ENCODE results near the gene ADAMTS3. TPM values are rescaled to one million over a fixed set of nuclear protein-coding genes. Genes with fewer than 3 reads are reported as not detected.

Gene ADAMTS3
- total RNA-seq, 2 experiments from 2014 or later, result not detected

DNA sequence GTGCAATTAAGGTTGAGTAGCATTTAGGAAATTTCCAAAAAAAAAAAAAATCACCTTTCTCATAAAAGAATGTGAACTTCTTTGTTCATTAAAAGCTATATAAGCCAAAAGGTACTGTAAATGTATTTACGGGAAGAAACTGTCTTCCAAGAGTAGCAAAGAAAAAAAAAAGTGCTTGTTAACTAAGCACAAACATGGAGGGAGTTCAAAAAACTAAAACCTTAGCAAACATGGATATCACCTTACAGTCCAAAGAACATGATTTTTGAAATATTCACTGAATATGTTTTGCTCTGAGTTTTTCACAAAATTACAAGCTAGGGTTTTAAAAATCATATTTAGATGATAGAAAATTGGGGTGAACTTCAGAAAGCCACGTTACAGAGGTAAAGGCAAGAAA lies 217.5 kb downstream of the ADAMTS3 start:
- ChIA-PET CTCF (no interaction called here), POLR2A (no interaction called here)
- Mint-ChIP-seq H3K4me1 (ENCODE audit: low read depth) (no peaks in the 10 kb centered on the region), H3K36me3 (ENCODE audit: low read depth) (no peaks in the 10 kb centered on the region), H3K27ac (no peak overlapping the region), H3K9me3 (ENCODE audit: insufficient read depth) (no peaks in the 10 kb centered on the region), H3K27me3 (ENCODE audit: low read depth) (no peaks in the 10 kb centered on the region), H3K4me3 (no peak overlapping the region)
- DNase-seq (no peak), ATAC-seq (no peak)

DNA sequence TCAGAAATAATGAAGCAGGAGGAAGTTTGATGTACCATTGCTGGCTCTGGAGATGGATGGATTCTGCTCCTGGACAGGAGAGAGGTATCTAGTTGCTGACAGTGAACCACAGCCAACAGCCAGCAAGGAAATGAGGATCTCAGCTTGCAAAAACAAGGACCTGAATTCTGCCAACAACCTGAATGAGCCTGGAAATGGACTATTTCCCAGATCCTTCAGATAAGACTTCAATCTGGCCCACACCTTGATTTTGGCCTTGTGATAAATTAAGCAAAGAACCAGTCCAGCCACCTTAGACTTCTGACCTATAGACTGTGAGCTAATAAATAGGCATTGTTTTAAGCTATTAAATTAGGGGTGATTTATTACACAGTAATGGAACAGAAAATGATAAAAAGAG lies 220.3 kb downstream of the ADAMTS3 start:
- Mint-ChIP-seq H3K9me3 (ENCODE audit: insufficient read depth) (no peaks in the 10 kb centered on the region), H3K4me3 (no peak overlapping the region), H3K4me1 (ENCODE audit: low read depth) (no peaks in the 10 kb centered on the region), H3K36me3 (ENCODE audit: low read depth) (no peaks in the 10 kb centered on the region), H3K27ac (no peak overlapping the region), H3K27me3 (ENCODE audit: low read depth) (no peaks in the 10 kb centered on the region)
- CTCF ChIA-PET, result no interaction called here
- ATAC-seq (no peak), DNase-seq (no peak)
- POLR2A ChIA-PET, result no interaction called here

DNA sequence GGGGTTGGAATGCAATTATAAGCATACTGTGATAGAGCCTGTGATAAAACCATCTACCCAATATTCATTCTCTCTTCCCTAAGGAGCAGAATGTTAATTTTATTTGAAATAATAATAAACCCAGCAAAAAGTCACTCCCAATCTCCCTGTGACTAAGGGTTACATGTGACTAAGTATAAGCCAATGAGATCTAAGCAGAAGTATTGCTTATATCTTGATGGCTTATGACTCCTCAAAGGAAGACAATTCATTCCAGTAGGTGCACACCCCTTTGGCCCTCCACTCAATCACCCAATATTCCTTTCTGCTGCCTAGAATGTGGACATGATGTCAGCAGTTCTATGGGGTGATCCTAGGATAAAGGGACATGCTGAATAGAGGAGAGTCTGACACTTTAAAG lies 224.6 kb downstream of the ADAMTS3 start:
- Mint-ChIP-seq H3K36me3 (ENCODE audit: low read depth) (no peaks in the 10 kb centered on the region), H3K4me1 (ENCODE audit: low read depth) (no peaks in the 10 kb centered on the region), H3K4me3 (no peak overlapping the region), H3K9me3 (ENCODE audit: insufficient read depth) (no peaks in the 10 kb centered on the region), H3K27ac (no peak overlapping the region), H3K27me3 (ENCODE audit: low read depth) (no peaks in the 10 kb centered on the region)
- DNase-seq (no peak), ATAC-seq (no peak)
- ChIA-PET CTCF (no interaction called here), POLR2A (no interaction called here)

DNA sequence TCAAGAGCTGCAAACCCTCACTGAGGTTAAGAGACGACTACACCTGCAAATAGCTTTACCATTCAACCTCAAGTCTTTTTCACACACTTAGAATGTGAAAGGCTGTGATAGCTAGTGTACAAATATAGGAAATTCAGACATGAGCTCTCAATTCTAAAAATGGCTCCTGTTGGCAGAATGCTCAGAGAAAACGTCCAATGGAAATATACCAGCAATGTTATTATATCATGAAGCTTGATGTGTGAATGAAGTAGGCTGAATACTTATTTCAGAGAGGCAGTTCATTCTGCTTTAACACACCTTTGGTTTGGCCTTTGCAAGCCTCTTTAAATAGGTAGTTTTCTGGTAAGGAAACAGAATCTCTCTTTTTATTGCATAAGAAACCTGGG lies 227.6 kb downstream of the ADAMTS3 start:
- Mint-ChIP-seq H3K36me3 (ENCODE audit: low read depth) (no peaks in the 10 kb centered on the region), H3K9me3 (ENCODE audit: insufficient read depth) (no peaks in the 10 kb centered on the region), H3K4me1 (ENCODE audit: low read depth) (no peaks in the 10 kb centered on the region), H3K27ac (no peak overlapping the region), H3K27me3 (ENCODE audit: low read depth) (no peaks in the 10 kb centered on the region), H3K4me3 (no peak overlapping the region)
- DNase-seq (no peak), ATAC-seq (no peak)
- CTCF ChIA-PET, result interaction anchor here (0.7 to 0.9 kb wide), 2 partner anchors 14 to 39 kb away, joined by 3 read pairs; no protein-coding TSS in a partner anchor
- POLR2A ChIA-PET, result no interaction called here

DNA sequence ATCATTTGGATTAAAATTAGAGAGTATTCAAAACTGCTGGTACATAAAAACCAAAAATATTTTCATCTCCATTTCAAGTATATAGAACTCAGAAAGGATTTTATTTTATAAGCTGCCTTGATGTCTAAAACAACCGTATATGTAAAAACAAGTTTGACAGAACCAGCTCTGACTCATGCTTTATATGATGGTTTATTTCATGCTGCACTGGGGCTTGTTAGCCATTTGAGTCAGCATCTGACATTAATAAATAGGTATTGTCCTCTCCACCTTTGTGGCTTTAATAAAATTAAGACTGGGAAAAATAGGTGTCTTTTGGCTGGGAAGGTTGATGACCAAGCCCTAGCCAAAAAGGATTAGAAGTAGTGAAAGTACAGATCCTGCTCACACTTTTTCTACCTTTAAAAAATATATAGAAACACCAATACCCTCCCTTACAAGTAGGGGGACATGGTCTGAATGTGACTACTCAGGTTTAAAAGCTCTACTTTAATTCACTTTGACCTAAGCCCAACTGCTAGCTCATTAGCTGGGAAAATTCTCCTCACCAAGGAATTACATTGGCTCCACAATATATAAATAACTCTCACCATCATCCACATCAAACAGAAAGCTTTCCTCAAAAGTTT lies 228.1 kb downstream of the ADAMTS3 start:
- Mint-ChIP-seq H3K9me3 (ENCODE audit: insufficient read depth) (no peaks in the 10 kb centered on the region), H3K4me1 (ENCODE audit: low read depth) (no peaks in the 10 kb centered on the region), H3K4me3 (no peak overlapping the region), H3K27me3 (ENCODE audit: low read depth) (no peaks in the 10 kb centered on the region), H3K27ac (no peak overlapping the region), H3K36me3 (ENCODE audit: low read depth) (no peaks in the 10 kb centered on the region)
- ChIA-PET CTCF (interaction anchor here (0.7 to 0.9 kb wide), 2 partner anchors 13 to 38 kb away, joined by 3 read pairs; no protein-coding TSS in a partner anchor), POLR2A (no interaction called here)
- ATAC-seq (no peak), DNase-seq (no peak)

DNA sequence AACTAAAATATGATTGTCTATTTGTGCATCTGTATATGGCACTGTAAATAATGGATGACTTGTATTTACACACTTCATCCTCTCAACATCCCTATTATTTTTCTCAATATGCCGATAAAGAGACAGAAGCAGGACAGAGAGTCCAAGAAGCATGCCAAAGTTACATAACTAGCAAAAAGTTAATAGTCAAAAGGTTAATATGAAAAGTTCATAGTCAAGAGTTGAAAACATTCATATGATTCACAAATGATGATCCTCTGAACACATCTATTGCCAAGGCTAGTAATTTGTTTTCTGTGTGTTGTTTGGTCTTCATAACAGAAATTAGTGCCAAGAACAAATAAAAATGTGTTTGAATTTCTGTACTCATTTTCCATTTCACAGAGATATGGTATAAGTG lies 231.0 kb downstream of the ADAMTS3 start:
- H3K9me3 Mint-ChIP-seq (ENCODE audit: insufficient read depth), result no peaks in the 10 kb centered on the region
- H3K4me3 Mint-ChIP-seq, result no peak overlapping the region
- no peak overlapping the region for H3K27ac Mint-ChIP-seq
- ATAC-seq (no peak), DNase-seq (no peak)
- no peaks in the 10 kb centered on the region for H3K27me3 Mint-ChIP-seq (ENCODE audit: low read depth)
- CTCF ChIA-PET, result no interaction called here
- no peaks in the 10 kb centered on the region for H3K4me1 Mint-ChIP-seq (ENCODE audit: low read depth)
- POLR2A ChIA-PET, result no interaction called here
- no peaks in the 10 kb centered on the region for H3K36me3 Mint-ChIP-seq (ENCODE audit: low read depth)

DNA sequence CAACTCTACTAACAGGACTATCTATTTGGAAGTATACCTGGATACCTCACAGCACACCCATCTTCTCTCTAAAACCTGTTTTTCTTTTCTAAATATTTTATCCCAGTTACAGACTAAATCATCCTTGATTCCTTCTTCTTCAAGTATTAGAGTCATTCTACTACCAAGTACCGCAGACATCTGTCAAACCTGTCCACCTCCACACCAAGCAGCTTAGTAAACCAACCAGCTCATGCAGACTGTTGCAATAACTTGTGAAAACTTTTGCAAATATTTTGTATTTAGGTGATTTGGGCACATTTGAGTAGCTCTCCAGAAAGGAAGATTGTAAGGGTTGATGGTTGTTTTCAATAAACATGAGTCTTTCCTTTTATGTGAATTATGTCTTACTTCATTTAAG lies 238.6 kb downstream of the ADAMTS3 start:
- DNase-seq (no peak), ATAC-seq (no peak)
- H3K4me3 Mint-ChIP-seq, result no peak overlapping the region
- no peaks in the 10 kb centered on the region for H3K36me3 Mint-ChIP-seq (ENCODE audit: low read depth)
- H3K27ac Mint-ChIP-seq, result no peak overlapping the region
- CTCF ChIA-PET, result no interaction called here
- no peaks in the 10 kb centered on the region for H3K27me3 Mint-ChIP-seq (ENCODE audit: low read depth)
- no peaks in the 10 kb centered on the region for H3K4me1 Mint-ChIP-seq (ENCODE audit: low read depth)
- no peaks in the 10 kb centered on the region for H3K9me3 Mint-ChIP-seq (ENCODE audit: insufficient read depth)
- POLR2A ChIA-PET, result no interaction called here

DNA sequence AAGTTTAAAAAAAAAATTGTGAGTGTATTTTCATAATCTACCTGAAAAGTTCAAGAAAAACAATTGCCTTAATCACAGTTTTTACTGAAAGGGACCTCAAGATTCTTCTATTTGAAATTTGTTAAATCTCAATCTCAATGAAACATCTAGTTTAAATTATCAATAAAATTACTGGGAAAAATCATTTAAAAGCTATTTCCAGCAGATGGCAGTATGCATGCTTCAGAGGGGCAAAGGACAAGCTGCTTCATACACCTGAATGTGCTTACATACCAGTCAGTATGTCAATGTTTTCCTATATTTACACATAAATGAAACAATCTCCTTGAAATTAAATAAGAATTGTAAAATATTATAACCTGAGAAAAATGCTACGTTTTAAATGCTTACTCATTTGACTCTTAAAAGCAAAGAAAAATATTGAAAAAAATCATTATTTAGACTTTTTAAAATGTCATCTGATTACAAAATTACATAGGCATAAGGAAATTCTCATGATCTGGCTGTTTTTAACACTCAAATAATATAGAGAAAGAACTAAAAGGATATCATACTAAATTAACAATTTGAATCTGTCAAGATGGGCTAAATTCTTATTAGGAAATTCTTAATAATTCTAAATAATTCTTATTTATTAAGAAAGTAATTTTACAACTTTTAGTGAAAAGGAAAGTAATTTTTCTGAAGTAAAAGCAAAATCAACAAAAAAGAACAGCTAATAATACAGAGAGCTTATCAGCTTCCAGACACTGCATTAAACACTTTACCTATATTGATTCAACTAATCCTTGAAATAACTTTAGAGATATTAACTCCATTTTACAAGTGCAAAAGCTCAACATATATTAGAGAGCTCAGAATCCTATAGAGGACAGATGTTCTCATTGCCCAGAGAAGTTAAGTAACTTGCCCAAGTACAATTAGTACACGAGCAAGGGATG lies 242.1 kb downstream of the ADAMTS3 start:
- no peak for ATAC-seq
- POLR2A ChIA-PET, result no interaction called here
- Mint-ChIP-seq H3K27ac (no peak overlapping the region), H3K27me3 (ENCODE audit: low read depth) (peaks cover 8% of the 10 kb centered on the region), H3K9me3 (ENCODE audit: insufficient read depth) (no peaks in the 10 kb centered on the region), H3K4me3 (no peak overlapping the region), H3K36me3 (ENCODE audit: low read depth) (no peaks in the 10 kb centered on the region), H3K4me1 (ENCODE audit: low read depth) (no peaks in the 10 kb centered on the region)
- DNase-seq, result no peak
- CTCF ChIA-PET, result interaction anchor here (0.8 to 3.1 kb wide), 11 partner anchors 9 to 696 kb away, joined by 3 to 10 read pairs (median 4); no protein-coding TSS in a partner anchor

DNA sequence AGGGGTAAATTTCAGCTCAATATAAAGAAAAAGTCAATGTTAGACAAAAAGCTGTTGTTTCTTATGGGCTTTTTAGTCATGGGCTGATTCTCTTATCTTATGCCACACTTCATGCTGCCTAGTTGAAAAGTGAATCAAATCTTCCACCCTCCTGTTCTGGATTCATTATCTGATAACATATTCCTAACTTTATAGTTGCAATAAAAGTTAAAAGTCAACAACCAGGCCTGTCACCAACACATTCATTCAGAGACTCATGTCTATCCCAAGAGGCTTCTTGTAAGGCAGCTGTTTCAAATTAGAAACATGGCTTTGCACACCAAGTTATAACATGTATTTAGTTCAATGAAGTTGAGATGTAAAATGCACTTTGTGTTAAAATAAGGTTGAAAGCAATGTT lies 243.8 kb downstream of the ADAMTS3 start:
- Mint-ChIP-seq H3K27ac (no peak overlapping the region), H3K4me3 (no peak overlapping the region), H3K4me1 (ENCODE audit: low read depth) (no peaks in the 10 kb centered on the region), H3K9me3 (ENCODE audit: insufficient read depth) (no peaks in the 10 kb centered on the region), H3K27me3 (ENCODE audit: low read depth) (peaks cover 8% of the 10 kb centered on the region), H3K36me3 (ENCODE audit: low read depth) (no peaks in the 10 kb centered on the region)
- ATAC-seq (no peak), DNase-seq (no peak)
- CTCF ChIA-PET, result interaction anchor here (2.0 to 3.1 kb wide), 2 partner anchors 13 to 21 kb away, joined by 5 to 10 read pairs; no protein-coding TSS in a partner anchor
- POLR2A ChIA-PET, result no interaction called here

DNA sequence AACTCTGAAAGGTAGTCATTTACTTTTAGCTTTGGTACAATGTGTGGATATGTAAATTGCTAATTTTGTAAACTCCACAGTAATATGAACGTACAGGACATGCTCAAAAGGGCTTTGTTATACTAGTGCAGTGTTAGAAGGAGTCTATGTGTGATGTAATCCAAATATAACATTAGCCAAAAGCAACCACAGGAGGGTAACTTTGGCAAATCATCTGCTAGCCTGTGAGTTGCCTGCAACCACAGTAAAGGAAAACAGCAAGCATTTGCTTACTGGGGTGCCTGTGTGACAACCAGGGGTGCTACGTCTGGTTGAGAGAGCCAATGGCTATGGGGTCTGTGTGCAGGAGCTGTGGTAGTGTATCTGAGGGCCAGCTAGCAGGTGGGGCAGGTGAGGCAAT lies 245.8 kb downstream of the ADAMTS3 start:
- POLR2A ChIA-PET, result no interaction called here
- Mint-ChIP-seq H3K9me3 (ENCODE audit: insufficient read depth) (no peaks in the 10 kb centered on the region), H3K27me3 (ENCODE audit: low read depth) (peaks cover 8% of the 10 kb centered on the region), H3K27ac (no peak overlapping the region), H3K4me3 (no peak overlapping the region), H3K36me3 (ENCODE audit: low read depth) (no peaks in the 10 kb centered on the region), H3K4me1 (ENCODE audit: low read depth) (peaks cover 10% of the 10 kb centered on the region)
- CTCF ChIA-PET, result no interaction called here
- ATAC-seq, result no peak
- DNase-seq, result no peak

DNA sequence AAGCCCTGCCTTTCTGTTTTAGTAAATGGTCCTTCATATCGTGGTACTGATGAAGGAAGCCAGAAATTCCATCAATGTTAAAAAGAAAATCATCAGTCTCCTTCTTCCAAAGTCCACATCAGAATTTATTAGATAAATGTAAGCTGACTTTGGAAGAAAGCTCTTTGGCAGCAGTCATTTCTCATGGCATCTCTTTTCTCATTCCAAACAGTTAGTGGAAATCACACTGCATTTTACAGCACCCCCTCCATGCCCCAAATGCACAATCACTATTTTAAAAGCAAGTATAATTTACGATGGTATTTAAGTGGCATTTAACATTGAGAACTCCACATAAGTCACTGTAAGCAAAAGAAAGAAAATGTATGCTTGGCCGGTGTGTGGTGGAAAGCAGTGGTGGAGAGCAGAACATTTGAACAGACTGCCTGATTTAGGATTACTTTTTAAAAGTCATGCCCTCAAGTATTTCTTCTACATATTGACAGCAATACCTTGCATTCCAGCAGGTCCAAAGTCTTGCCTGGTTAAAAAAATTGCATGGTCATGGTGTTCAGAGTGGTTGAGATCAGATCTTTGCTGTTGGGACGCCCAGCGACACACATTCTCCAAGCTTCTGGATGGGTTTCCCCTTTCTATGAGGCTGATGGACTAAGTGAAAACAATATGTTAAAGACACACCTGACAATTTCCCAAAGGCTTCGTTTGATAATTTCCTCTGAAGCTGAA lies 248.6 kb downstream of the ADAMTS3 start:
- ChIA-PET POLR2A (no interaction called here), CTCF (interaction anchor here (1.1 kb wide), 1 partner anchor 15 kb away, joined by 3 read pairs; no protein-coding TSS in a partner anchor)
- no peak for DNase-seq
- Mint-ChIP-seq H3K27me3 (ENCODE audit: low read depth) (peaks cover 8% of the 10 kb centered on the region), H3K36me3 (ENCODE audit: low read depth) (no peaks in the 10 kb centered on the region), H3K9me3 (ENCODE audit: insufficient read depth) (no peaks in the 10 kb centered on the region), H3K4me3 (no peak overlapping the region), H3K4me1 (ENCODE audit: low read depth) (peaks cover 10% of the 10 kb centered on the region), H3K27ac (no peak overlapping the region)
- ATAC-seq, result no peak

DNA sequence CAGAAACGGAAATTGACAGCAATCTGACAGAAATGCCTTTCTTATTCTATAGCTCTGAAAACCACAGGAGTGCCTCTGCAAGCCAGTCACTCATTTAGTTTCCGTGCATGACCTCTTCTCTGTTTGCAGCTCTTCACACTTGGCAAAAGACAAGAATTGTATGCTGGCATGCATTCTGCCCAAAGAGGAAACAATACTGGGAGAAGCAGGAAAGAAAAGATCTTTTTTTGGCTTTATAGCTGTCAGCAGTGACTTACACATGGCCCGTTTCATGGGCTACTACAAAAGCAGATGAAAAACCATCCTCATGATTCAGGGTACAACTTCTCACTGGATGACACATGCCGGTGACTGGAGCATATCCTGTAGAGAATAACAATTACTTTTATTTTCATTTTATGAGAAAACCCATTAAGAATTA lies 249.4 kb downstream of the ADAMTS3 start:
- no peak overlapping the region for H3K27ac Mint-ChIP-seq
- POLR2A ChIA-PET, result no interaction called here
- no peak for DNase-seq
- H3K4me1 Mint-ChIP-seq (ENCODE audit: low read depth), result peaks cover 10% of the 10 kb centered on the region
- H3K27me3 Mint-ChIP-seq (ENCODE audit: low read depth), result peaks cover 8% of the 10 kb centered on the region
- no peak overlapping the region for H3K4me3 Mint-ChIP-seq
- CTCF ChIA-PET, result interaction anchor here (1.1 kb wide), 1 partner anchor 14 kb away, joined by 3 read pairs; no protein-coding TSS in a partner anchor
- no peaks in the 10 kb centered on the region for H3K9me3 Mint-ChIP-seq (ENCODE audit: insufficient read depth)
- H3K36me3 Mint-ChIP-seq (ENCODE audit: low read depth), result no peaks in the 10 kb centered on the region
- ATAC-seq, result no peak
